ENCODE measurements around the gene EIF3J. TPM values are rescaled to one million over a fixed set of nuclear protein-coding genes. Genes with fewer than 3 reads are reported as not detected.
"Not testable (repeated sequence)": the region's sequence is repeated elsewhere in the genome, so short reads cannot be mapped to it uniquely, and the experiment has no call there.

The EIF3J gene
- total and polyA plus RNA-seq, 10 donors: 23.9 to 65.0 (median 45.6) TPM

- TF ChIP-seq POLR2A (IDR thresholded peaks at IDR 0.05): no peak
- TF ChIP-seq POLR2AphosphoS5 (IDR thresholded peaks at IDR 0.05): no peak
- TF ChIP-seq, protein P1, sequence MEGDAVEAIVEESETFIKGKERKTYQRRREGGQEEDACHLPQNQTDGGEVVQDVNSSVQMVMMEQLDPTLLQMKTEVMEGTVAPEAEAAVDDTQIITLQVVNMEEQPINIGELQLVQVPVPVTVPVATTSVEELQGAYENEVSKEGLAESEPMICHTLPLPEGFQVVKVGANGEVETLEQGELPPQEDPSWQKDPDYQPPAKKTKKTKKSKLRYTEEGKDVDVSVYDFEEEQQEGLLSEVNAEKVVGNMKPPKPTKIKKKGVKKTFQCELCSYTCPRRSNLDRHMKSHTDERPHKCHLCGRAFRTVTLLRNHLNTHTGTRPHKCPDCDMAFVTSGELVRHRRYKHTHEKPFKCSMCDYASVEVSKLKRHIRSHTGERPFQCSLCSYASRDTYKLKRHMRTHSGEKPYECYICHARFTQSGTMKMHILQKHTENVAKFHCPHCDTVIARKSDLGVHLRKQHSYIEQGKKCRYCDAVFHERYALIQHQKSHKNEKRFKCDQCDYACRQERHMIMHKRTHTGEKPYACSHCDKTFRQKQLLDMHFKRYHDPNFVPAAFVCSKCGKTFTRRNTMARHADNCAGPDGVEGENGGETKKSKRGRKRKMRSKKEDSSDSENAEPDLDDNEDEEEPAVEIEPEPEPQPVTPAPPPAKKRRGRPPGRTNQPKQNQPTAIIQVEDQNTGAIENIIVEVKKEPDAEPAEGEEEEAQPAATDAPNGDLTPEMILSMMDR (IDR thresholded peaks at IDR 0.05 in 8 of 11, conservative IDR thresholded peaks at IDR 0.05 in 3 of 11): peak in 1 of 11 experiments; percentile 5
- H3K4me1 ChIP-seq: peaks cover 38 to 78% (median 61%) of the 10 kb centered on the region in 6 donors
- H3K27me3 ChIP-seq (replicated peaks in 1 of 7): no peaks in the 10 kb centered on the region
- H3K36me3 ChIP-seq: peaks cover 0 to 50% (median 2%) of the 10 kb centered on the region in 6 donors
- peak overlapping the region; percentile 73 to 95 (median 88) for H3K4me3 ChIP-seq
- intact Hi-C loops (cut with DNase I; ENCODE audit: low total_unique reads): no loop called here
- no peak for DNase-seq
- no peaks in the 10 kb centered on the region for H3K9me3 ChIP-seq
- 6 to 10% (median 7%) methylated on average over 12 to 13 of the region's 13 CpGs for WGBS, 5 donors
- peak overlapping the region; percentile 93 to 99 (median 98) for H3K27ac ChIP-seq
Measured at GRCh38 chr15:44537735-44538240, 841 bp downstream of the EIF3J start.

- TF ChIP-seq POLR2A (IDR thresholded peaks at IDR 0.05) (no peak), POLR2AphosphoS5 (IDR thresholded peaks at IDR 0.05) (no peak)
- TF ChIP-seq, protein P1 (IDR thresholded peaks at IDR 0.05 in 8 of 11, conservative IDR thresholded peaks at IDR 0.05 in 3 of 11): no peak
- Histone ChIP-seq H3K4me3 (no peak overlapping the region), H3K27me3 (replicated peaks in 1 of 7) (no peaks in the 10 kb centered on the region), H3K9me3 (no peaks in the 10 kb centered on the region), H3K27ac (peak overlapping the region in 2 of 8 donors; percentile 4 to 25), H3K4me1 (peaks cover 36 to 91% (median 79%) of the 10 kb centered on the region in 6 donors), H3K36me3 (peaks cover 0 to 51% (median 2%) of the 10 kb centered on the region in 6 donors)
- intact Hi-C loops (cut with DNase I; ENCODE audit: low total_unique reads): no loop called here
- no peak for DNase-seq
- 91 to 97% (median 96%) methylated on average over 4 of the region's 4 CpGs for WGBS, 5 donors
Measured at GRCh38 chr15:44541282-44541958, 4.5 kb downstream of the EIF3J start.

- Histone ChIP-seq H3K9me3 (no peaks in the 10 kb centered on the region), H3K27ac (peak overlapping the region in 1 of 8 donors; percentile 4), H3K36me3 (peaks cover 0 to 51% (median 2%) of the 10 kb centered on the region in 6 donors), H3K27me3 (replicated peaks in 1 of 7) (no peaks in the 10 kb centered on the region), H3K4me3 (no peak overlapping the region), H3K4me1 (peaks cover 36 to 95% (median 79%) of the 10 kb centered on the region in 6 donors)
- TF ChIP-seq POLR2A (IDR thresholded peaks at IDR 0.05) (no peak), POLR2AphosphoS5 (IDR thresholded peaks at IDR 0.05) (no peak)
- TF ChIP-seq, protein P1 (IDR thresholded peaks at IDR 0.05 in 8 of 11, conservative IDR thresholded peaks at IDR 0.05 in 3 of 11): no peak
- DNase-seq: no peak
- intact Hi-C loops (cut with DNase I; ENCODE audit: low total_unique reads): no loop called here
Measured at GRCh38 chr15:44542596-44542995, 5.6 kb downstream of the EIF3J start.

- H3K27me3 ChIP-seq (replicated peaks in 1 of 7); H3K4me3 ChIP-seq; intact Hi-C loops (cut with DNase I; ENCODE audit: low total_unique reads); H3K27ac ChIP-seq; DNase-seq; H3K9me3 ChIP-seq: not testable (repeated sequence)
- Histone ChIP-seq H3K4me1 (peaks cover 24 to 74% (median 59%) of the 10 kb centered on the region in 6 donors), H3K36me3 (peaks cover 0 to 59% (median 0%) of the 10 kb centered on the region in 6 donors)
- 78 to 94% (median 82%) methylated on average over 5 of the region's 5 CpGs for WGBS, 5 donors
Measured at GRCh38 chr15:44544745-44545144, 7.8 kb downstream of the EIF3J start.
